G401.6 (cell line): ENCODE data around the gene OXCT1.

ENCODE experiments used
- FAIRE-seq: peaks from 2 replicates; lab custom pipeline; 2012; peaks lifted over from hg19 to GRCh38; lab: Jason Lieb, UNC

Gene OXCT1

DNA sequence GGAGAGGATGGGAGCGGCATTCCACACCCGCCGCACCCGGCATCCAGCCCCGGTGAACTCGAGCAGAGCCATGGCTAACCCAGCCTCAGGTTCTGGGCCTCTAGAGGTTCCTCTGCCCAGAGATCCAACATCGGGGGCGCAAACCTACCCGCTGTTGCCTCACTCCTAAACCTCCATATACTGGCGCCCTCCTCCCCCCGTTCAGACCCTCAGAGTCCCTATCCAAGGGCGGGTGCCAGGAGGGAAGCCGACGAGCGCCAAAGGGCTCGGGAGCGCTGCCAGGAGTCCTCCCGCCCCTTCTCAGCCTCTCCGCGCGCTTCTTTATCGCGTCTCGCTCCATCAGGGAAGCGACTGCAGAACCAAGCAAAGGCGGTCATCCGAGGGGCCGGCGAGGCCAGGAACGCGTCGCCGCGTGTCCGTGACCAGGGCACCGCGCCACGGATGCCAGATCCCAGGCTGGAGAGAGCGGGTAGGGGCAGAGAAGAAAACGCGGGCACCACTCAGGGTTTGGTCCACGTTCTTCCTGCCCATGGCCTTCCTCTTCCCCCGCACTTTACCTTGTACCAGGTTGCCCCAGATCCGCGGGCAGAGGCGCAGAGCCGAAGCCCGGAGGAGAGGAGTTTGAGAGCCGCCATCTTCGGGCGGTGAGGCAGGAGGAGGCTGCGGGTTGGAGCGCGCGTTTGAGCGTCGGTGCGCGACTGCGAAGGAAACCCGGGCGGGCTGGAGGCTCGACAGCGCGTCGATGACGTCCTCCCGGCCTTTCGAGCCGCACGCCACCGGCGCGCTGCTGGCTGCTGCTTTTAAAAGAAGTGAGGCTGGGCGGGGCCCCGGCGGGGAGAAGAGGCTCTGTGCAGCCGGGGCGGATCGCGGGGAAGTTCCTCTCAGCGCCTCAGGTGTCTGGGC is at the start of gene OXCT1:
OXCT1 (minus strand) TSS at position 702 of the 903 bp plus-strand sequence; CDS start at position 635, 67 bp downstream.
- no peak for FAIRE-seq

DNA sequence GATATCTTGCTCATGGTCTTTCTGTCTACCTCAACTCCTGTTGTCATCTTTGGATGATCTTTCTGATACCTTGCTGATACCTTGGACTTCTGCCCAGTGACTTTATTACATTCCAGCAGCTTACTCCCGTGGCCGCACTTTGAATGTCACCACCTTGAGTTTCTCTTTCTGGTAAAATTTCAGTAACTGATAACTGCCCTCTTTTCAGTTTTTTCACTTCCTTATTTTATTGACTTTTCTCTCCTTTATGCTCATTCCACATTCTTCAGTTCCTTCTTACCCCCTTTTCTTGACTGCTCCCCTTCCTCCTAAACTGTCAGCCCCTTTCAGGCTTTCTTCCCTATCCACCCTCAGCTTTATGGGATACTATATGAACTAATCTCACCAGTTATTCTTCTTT is 47.9 kb upstream of the OXCT1 start:
- FAIRE-seq: no peak

DNA sequence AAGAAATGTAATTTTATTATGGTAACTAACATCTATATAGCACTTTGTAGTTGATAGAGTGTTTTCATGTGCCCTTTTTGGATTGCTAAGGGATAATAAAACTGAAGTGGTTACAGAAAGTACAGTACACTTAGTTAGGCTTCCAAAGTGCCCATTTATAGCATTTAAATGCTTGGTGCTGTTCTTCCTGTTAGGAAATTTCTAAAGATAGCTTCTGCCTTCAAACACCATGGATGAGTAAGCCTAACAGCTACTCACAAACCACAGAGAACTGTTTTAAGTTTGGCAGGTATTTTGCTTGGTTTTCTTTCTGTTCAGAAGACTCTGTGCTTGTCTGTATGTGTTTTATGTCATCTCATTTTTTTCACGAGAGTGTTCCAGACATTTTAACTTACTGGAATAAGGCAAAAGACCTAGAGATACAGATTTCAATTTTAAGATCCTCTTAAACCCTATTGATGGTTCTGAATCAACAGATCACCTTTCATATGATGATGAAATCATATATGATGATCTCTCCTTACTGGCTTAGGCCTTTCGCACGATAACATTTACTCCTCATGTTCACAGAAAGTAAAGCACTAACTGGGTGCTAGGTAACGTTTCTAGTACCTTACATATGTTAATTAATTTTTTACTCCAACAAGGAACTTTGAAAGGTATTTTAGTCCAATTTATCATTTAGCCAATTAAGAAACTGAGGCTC is 38.3 kb upstream of the OXCT1 start:
- FAIRE-seq: no peak

DNA sequence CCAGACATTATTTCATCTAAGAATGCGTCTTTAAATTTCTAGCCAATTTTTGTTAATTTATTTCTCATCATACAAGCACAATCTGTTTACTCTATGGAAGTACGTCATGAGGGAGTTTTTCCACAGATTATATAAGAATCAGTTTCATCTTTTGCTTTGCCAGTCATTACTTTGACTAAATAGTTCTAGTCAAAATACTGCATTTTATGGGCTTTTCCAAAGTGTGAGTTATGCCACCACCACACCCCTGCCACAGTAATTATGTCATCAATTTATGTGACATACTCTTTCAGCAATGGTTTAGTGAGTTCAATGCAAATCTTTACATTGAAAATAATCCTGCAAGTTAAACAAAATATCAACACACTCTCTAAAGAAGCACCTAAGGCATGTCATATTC is 35.9 kb upstream of the OXCT1 start:
- no peak for FAIRE-seq

DNA sequence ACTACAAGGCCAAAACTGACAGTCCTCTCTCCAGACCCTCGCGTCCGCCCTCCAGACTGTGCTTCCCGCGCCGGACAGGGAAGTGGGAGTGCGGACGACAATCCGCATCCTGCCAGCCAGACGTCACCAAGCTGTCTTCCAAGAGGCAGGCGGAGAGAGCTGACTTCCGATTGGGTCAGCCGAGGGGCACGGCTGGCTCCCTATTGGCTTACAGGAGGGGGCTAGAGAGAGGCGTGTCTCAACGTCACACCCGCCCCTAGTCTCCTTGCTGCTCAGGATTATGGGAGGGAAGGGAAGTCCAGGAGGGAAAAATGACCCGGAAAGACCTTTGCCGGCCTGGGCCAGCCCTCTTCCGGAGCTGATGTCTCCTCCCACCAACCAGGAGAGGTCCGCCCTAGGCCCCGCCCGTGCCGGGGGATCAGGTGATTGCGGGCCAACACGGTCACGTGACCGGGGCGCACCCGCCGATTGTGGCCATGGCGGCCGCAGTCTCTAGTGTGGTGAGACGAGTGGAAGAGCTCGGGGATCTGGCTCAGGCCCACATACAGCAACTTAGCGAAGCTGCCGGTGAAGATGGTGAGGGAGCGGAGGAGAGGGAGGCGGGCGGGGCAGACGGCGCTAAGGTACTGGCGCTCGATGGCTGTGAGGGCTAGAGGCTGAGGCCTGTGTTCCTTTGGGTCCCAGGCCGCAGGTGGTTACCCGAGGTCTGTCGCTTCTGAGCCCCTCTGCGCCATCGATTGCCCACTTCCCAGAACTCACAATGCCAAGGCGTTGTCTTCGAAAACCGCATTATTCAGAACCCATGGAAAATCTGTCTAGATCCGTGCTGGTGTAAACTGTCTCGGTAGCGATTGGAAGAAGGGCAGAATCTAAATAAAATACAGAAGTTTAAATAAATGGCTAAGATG is 33.9 kb upstream of the OXCT1 start, which contains the start of gene RIMOC1:
RIMOC1 (plus strand) TSS at position 453 of the 908 bp plus-strand sequence; CDS start at position 477, 24 bp downstream.
- peak; percentile 99 for FAIRE-seq

DNA sequence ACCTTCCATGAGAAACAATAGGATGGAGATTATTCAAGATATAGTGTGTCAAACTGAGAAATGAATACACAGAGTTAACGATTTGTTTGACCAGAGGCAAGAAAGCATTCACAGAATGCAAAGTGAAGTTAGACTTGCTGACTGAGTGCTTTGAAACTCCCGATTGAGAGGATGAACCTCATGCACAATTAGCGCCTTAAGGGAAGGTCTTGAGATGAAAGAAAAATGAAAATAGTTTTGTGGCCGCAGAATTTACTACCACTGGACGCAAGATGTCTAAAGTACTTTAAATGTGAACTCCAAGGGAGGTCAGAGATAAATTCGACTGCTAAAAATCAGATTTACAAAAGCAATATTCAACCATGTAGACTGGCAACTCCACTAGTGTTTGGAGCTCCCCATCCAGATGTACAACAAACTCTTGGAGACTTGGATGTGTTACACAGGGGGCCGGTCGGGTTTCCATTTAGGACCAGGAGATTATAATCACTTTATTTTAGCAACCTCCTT is 33.2 kb upstream of the OXCT1 start:
- no peak for FAIRE-seq

DNA sequence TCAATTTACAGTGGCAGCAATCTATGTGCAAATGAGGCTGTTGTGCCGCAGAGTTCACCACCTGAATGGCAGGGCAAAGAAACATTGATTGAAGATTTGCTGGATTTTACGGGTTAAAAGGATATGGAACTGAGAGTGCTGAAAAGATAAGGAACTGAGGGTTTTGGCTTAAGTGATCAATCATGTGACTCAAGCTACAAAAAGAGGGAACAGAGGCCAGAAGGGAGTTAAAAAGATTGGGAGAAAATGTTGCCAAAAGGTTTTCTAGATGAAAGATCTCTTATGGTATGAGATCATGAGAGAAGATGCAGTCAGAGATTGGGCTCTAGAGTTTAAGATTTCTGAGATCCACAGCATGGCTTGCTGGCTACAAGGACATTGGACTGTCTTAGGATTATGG is 26.0 kb upstream of the OXCT1 start:
- FAIRE-seq: no peak

DNA sequence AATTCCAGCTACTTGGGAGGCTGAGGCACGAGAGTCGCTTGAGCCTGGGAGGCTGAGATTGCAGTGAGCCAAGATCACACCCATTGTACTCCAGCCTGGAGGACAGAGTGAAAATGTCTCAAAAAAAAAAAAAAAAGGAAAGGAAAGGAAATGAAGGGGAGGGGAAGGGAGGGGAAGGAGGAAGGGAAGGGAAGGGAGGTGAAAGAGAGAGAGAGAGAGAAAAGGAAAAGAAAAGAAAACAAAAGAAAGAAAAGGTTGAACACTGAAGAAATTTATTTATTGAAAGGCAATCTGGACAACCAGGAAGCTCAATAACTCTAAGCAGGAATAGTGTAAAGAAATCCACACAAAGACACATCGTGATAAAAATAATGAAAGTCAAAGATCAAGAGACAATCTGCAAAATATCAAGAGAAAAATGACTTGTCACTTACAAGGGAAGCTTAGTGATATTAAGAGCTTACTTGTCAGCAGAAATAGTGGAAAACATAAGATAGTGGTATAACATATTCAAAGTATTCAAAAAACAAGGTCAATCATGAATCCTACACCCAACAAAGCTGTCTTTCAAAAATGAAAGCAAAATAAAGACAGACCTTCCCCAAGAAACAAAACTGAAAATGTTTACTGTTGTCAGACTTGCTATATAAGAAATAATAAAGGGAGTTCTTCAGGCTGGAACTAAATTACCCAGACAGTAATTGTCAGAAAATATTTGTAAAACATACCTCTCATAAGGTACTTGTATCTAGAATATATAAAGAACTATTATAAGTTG is 23.0 kb upstream of the OXCT1 start:
- FAIRE-seq: no peak

DNA sequence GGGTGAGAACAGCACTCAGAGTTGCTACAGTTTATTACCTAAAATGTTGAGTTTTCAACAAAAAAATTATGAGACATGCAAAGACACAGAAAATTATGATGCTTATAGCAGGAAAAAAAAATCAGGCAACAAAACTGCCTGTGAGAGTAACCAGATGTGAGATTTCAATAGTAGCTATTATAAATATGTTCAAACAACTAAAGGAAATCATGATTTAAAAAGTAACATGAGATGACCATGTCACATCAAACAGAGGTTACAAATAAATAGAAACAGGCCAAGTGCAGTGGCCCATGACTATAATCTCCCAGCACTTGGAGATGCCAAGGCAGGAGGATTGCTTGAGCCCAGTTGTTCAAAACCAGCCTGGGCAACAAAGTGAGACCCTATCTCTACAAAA is 21.8 kb upstream of the OXCT1 start:
- no peak for FAIRE-seq

DNA sequence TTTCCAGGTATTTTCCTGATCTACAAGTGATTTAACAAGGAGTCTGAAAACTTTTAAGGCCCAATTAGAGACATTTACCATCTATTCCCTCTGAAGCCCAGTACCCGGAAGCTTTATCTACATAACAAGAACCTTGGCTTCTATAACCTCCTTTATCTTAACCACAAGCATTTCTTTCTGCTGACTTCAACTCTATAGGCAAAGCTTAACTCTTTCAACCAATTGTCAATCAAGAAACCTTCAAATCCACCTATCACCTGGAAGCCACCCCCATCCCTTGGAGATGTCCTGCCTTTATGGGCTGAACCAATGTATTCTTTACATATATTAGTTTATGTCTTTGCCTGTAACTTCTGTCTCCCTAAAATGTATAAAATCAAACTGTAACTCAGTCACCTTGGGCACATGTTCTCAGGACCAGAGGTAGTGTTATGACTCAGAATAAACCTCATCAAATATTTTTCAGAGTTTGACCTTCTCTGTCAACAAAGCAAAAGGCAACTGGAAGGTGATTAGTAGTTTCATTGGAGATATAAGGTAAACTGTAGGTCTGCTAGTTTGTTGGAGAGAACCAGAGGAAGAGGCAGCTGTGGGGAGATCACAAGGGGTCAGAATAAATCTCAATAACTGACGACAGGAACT is 21.0 kb upstream of the OXCT1 start:
- no peak for FAIRE-seq

DNA sequence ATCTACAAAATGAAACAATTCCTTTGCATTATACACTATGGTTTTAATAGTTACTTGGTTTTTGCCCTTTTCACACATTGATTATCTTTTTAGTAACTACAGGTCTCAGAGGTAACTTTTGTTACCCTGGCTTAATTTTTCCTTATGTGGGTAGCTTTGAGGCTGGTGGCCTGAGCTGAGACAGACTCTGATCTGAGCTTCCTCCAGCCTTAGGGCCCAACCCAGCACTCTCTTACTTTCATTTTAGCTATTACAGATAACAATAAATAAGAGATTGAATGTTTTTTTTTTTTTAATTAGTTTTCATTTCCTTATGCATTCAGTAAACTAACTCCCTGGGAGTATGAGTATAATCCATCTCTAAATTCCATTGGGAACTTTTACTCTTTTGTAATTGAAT is 15.1 kb upstream of the OXCT1 start:
- no peak for FAIRE-seq

DNA sequence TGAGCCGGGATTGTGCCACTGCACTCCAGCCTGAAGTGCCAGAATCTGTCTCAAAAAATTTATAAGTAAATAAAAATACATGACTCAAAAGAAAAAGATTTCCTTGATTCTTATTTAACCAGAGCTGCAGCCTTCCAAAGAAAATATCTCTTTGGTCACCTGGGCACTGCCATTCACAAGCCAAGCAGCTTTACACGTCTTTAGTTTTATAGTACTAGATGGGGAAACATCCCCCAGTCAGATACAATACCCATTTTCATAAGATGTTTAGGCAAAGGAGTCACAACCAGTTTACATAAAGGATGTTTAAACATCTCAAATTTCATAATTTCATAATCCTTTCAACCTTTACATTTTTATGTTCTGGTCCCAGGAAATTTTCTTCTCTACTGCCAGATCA is 13.7 kb upstream of the OXCT1 start:
- FAIRE-seq: no peak

DNA sequence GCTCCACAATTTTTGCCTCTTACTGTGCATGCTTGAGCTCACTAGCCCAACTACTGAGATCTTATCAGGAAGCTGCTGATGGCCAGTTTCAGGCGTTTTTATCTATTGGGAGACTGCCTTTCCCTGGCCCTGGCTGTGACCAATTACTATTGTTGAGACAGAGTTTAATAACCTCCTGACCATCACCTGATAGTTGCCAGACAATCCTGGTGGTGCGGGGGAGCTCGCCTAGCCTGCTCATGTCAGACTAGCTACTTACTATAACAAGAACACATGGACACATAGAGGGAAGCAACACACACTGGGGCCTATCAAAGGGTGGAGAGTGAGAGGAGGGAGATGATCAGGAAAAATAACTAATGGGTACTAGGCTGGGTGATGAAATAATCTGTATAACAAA is 13.0 kb upstream of the OXCT1 start:
- FAIRE-seq: no peak

DNA sequence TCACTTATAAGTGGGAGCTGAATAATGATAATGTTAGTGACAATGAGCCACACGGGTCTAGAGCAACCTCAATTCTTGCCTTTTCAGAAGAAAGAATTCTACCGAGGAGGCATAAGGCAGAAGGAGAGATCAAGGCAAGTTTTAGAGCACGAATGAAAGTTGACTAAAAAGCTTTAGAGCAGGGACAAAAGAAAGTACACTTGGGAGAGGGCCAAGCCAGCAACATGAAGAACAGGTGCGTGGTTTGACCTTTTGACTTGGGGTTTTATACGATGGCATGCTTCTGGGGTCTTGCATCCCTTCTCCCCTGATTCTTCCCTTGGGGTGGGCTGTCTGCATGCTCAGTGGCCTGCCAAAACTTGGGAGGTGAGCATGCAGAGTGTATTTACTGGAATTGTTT is 12.5 kb upstream of the OXCT1 start:
- no peak for FAIRE-seq

DNA sequence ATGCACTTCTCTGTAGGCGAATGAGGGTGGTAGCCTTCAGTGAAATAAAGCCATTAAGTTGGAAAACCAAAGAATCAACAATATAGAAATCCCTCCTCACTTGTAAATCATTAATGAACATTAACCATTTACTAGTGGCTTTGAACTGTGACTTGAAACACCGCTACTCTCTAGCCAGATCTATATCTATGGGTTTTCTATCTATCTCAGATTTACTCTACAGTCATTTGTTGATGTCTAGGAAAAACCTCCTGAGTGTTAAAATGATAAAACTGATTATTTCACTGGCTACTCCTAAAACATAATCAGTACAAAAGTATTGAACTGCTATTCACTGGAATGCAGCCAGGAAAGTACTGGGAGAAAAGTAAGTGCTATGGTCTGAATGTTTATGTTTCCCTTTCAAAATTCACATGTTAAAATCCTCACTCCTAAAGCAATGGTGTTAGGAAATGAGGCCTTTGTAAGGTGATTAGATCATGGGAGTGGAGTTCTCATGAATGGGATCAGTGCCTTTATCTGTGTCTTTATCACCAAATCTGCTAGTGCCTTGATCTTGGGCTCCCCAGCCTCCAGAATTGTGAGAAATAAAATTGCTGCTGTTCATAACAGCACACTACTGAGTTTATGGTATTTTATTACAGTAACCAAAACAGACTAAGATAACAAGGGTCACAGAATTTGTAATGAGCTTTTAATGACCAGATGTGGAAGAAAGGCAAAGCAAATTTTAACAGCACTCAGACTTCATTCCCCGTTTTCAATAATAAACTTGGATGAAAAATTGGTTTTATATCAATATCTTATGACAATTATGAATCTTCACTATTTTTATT is 8.6 kb upstream of the OXCT1 start:
- no peak for FAIRE-seq

DNA sequence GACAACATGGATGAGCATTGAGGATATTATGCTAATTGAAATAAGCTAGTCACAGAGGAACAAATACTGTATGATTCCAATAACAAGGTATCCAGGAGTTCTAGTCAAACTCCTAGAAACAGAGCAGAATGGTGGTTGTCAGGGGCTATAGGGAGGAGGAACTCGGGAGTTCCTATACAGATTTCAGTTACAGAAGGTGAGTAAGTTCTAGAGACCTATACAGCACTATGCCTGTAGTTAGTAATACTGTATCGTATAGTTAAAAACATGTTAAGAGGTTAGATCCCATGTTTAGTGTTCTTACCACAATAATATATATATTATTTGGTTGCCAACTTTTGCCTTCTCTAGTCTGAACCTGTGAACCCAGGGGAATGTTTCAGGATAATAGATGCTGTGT is 7.9 kb upstream of the OXCT1 start:
- no peak for FAIRE-seq

DNA sequence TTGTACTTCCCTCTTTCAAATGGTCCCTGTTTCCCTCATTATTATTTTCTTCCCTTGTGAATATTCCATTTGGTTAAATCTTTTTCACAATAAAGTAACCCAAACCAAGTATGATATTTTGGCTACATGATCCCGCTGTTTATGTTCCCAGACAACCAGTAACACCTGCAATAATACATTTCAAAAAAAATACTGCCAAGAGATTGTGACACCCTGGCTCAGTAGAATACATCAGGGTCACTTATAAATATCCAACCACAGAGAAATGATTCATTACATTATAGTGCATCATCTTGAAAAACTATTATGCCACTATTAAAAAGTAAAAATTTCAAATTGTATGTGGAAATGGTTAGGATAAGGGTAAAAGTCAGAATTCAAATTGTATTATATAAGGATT is 7.2 kb upstream of the OXCT1 start:
- FAIRE-seq: no peak

DNA sequence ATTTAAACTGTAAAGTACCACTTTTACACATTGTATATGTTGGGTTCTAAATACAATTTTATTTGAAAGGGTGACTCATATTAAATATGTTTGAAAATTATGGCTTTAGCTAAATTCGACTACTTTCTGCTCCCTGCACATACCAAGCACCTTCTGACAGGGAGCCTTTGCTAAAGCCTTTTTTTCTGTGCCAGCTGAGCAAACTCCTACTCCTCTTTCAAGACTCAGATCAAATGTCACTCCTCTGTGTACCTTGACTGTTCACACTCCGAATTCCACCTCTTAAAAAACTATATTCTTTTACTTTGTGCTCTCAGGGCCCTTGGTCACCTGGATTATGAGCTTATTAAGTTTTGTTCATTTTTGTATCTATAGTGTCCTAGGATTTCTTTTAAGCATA is 6.5 kb upstream of the OXCT1 start:
- no peak for FAIRE-seq

DNA sequence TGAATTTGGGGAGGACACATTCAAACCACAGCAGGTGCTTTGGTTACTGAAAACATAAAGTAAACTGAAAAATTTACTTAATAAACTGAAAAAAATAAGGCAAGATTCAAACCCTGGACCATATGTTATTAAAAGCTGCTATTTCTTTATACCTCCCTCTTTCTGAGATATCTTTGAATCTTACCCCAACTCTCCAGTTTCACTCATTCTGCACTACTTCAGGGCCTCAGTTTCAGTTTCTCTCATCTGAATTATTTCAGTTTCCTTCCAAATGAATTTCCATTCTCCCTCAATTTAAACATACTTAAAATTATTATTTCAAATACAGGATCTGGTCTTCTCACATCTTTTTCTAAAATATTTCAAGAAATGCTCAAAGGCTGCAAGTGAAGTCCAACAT is 4.9 kb upstream of the OXCT1 start:
- FAIRE-seq: no peak

DNA sequence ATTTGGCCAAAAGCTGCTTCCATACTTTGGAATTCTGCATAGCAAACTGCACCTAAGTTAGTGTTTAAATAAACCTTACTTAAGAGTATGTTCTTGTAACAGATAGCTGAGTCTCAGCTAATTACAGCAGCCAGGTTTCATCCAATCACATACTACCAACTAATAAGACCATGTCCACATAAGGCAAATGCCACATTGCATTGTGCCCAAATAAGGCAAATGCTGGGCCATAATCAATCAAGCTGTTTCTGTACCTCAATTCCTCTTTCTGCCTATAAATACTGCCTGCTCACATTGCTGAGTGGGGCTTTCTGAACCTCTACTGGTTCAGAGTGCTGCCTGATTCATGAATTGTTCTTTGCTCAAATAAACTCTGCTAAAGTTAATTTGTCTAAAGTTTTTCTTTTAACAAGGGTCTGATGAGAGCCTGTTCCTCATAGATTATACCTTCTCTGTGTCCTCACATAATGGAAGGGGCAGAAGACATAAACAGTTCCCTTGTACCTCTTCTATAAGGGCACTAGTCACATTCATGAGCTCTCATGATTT is 4.4 kb upstream of the OXCT1 start:
- no peak for FAIRE-seq
